Erythroblast (primary cell): Measurements from ENCODE around the gene FFAR2.

Experiments
- GATA1 ChIP-seq: IDR thresholded peaks from 2 replicates; pipeline ENCODE4 v1.6.1; 2011; ENCODE audit warnings: low read depth, mild to moderate bottlenecking, control low read depth, low read length, moderate library complexity
- POLR2A ChIP-seq: IDR thresholded peaks from 2 replicates; pipeline ENCODE4 v1.6.1; 2011; ENCODE audit warnings: mild to moderate bottlenecking, low read length

GRCh38 chr19:35431145-35431807, 16.8 kb upstream of the FFAR2 start:
- TF ChIP-seq GATA1 (no peak), POLR2A (no peak)
